HG03457 (cell line): ENCODE results near the gene C3orf38.
"Not testable (repeated sequence)": the region's sequence is repeated elsewhere in the genome, so short reads cannot be mapped to it uniquely, and the experiment has no call there.

Source experiments
- ATAC-seq: cut with Tn5 transposase; IDR thresholded peaks from one replicate; pipeline ENCODE4 v1.9.1; 2021; ENCODE audit warnings: moderate number of reproducible peaks; ENCODE audit not compliant: unreplicated experiment

The C3orf38 gene

DNA sequence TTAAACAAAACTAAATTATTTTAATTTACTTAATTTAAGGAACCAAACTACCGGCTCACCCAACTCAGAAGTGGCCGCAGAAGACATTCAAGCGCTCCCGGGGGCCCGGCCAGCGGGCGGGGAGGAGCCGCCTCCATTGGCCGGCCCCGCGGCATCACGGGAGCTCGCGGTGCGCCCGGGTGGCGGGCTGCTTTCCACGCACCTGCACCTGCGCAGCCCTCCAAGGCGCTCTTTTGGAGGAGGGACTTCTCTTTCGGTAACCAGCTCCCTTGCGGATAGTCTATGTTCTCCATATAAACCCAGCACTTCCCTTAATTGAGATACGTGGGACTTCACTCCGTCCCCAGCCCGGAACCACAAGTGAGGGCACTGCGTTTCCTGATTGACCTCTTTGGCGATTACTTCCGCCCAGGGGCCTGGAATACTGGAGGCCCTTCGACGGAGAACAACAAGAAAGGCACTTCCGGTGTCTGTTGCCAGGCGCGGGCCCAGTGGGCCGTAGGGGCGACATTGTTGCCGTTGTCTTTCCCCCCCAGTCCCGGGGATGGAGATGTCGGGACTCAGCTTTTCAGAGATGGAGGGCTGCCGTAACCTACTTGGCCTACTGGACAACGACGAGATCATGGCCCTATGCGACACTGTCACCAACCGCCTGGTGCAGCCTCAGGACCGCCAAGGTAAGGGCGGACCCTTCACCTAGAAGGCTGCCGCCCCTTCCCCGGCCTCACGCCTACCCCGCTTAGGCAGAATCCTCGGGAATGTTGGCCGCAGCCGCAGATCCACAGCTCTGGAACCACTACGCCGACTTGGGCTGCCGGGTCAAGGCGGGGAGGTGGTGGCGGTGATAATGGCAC, at the start of gene C3orf38:
TSS of gene C3orf38 (plus strand) at position 451 of the 854 bp plus-strand sequence. CDS start at position 545, 94 bp downstream.
- peak; percentile 76 for ATAC-seq

DNA sequence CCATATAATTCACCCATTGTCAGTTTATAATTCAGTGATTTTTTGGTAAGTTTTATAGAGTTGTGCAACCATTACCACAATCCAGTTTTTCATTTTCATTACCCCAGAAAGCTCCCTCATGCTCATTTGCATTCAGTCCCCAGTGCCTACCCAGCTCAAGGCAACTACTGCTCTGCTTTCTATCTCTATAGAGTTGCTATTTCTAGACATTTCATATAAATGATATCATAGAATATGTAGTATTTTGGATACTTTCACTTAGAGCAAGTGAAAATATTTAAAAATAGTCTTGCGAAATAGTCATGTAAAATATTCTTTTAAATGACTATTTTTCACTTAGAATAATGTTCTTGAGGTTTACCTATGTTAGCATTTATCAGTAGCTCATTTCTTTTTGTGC, 48.6 kb upstream of the C3orf38 start:
- ATAC-seq: peak; percentile 91

- no peak for ATAC-seq
Measured at GRCh38 chr3:88105325-88105724, 44.4 kb upstream of the C3orf38 start.

DNA sequence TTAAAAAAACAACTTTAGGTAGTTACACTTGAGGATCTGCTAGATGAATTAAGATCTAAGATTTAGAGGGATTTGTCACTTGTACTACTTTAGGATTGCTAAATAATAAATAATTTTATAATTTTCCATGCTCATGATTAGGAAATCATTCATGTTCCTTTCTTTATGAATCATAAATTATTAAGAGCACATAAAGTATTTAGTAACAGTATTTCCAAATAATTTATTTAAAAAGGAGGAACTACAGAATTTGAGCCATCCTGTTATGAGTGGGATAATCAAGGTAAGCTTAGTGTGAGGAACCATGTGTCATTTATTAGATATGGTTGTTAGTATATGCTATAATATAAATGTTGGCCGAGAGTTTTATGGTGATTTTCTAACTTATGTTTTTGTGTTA, 37.5 kb upstream of the C3orf38 start:
- no peak for ATAC-seq

DNA sequence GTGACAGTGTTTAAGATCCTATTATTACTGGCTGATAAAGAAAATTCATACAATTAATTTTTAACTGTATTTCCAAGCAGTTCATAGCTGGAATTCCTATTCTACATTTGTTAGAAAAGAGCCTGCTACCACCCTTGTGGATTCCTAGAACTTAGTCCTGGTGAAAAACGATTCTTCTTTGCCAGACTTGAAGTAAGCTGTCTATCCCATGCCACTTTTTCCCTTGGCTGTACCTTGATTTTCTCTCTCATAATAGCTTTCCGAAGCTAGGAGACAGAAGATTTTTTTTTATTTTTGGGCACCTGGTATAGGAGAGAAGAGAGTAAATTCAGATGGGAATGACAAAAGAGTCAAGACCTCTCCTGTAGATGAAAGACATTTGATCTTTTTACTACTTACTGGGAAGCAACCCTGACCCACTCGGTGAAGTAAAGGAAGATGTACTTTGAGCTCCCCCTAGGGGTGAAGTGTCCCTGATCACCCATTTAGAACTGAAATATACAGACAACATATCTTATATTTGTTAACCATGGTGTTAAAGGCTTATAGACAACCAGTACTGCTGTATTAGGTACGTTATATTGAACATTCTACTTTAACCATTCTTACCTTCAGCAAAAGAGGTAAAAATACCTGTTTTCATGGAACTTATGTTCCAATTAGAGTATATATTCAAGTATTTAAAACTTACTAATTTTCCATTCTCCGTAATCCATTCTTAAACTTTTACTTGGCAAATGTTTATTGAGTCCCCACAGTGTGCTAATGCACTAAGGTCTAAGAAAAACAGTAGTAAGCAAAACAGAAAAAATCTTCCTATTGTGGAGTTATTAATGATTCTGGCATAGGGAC, 36.2 kb upstream of the C3orf38 start:
- ATAC-seq: peak; percentile 78

DNA sequence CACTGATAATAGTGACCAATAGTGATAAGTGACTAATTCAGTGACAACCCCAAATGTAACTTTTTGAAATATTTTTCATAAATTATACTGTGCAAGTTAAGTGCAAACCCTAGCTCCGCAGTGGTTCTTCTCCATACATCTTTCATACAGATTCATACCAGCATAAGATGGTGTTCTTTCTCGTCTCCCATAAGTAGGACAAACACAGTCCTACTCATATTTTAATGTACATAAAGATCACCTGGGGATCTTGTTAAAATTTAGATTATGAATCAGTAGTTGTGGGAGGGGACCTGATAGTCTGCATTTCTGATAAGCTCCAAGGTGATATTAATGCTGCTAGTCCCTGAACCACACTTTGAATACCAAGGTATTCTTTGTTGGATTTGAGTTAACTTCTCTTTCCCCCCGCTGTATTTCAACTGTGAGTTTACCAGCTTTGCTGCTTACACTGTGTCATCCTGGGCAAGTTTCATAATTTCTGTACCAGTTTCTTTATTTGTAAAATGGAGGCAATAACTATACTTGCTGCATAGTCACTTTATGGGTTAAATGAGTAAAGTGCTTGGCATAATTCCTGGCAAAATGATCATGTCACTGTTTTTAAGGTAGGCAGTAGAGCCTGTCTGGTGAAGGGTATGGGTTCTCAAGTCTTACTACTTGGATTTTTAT, 34.7 kb upstream of the C3orf38 start:
- no peak for ATAC-seq

- no peak for ATAC-seq
Measured at GRCh38 chr3:88117683-88118082, 32.1 kb upstream of the C3orf38 start.

DNA sequence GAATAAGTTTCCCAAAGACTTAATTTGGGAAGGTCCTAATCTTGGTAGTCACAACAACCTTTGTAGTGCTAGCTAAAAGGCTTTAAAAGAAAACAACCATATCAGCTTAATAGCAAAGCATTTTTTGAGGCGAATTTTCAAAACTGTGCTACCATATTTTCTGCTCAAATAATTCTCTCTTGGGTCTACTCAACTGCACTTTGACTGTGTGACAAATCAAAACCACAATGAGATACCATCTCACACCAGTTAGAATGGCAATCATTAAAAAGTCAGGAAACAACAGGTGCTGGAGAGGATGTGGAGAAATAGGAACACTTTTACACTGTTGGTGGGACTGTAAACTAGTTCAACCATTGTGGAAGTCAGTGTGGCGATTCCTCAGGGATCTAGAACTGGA, 31.2 kb upstream of the C3orf38 start:
- not testable (repeated sequence) for ATAC-seq

GRCh38 chr3:88123526-88123925, 26.2 kb upstream of the C3orf38 start:
- ATAC-seq: no peak

DNA sequence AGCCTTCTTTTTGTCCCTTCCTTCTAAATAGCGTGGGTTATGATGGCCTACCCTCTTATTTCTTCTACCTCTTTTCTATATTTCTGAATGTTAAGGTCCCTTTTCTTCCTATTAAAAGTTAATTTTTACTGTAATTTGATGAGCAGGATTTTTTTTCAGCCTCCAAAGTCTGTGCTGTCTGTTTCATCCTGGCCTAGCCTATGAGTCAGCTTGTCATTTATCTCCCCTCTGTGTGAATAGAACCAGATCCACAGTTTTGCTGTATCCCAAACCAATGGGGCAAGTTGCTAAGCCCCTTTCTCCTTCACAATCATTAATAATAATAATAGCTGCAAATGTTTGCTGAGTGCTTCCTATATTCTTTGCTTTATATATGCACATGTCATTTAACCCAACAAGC, 18.1 kb upstream of the C3orf38 start:
- ATAC-seq: no peak

- no peak for ATAC-seq
Measured at GRCh38 chr3:88132894-88133293, 16.9 kb upstream of the C3orf38 start.

DNA sequence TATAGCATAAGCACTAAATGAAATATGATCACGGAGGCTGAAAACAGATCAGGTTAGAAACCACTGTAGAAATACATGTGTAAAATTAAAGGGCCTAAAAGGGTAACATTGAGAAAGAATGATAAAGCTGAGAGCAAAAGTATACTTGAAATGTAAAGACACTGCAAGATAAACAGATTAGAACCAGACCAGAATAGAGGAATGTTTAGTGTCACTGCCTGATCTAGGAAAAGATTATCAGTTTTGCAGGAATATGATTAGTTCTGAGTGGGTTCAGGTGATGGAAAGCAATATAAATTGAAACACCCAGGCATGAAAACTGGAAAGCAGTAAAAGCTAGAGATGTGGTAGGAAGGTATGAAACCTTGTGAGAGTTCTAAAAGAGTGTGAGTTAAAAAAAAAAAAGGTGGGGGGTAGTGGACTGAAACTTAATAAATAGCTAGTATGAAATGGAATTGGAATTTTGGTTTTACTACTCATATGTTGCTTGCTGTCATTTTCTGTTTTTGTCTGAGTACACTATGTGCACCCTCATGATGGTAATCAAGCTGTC, 16.0 kb upstream of the C3orf38 start:
- ATAC-seq: no peak

- ATAC-seq: no peak
Measured at GRCh38 chr3:88137836-88138235, 11.9 kb upstream of the C3orf38 start.

GRCh38 chr3:88141458-88142083, 8.2 kb upstream of the C3orf38 start:
- ATAC-seq: no peak

DNA sequence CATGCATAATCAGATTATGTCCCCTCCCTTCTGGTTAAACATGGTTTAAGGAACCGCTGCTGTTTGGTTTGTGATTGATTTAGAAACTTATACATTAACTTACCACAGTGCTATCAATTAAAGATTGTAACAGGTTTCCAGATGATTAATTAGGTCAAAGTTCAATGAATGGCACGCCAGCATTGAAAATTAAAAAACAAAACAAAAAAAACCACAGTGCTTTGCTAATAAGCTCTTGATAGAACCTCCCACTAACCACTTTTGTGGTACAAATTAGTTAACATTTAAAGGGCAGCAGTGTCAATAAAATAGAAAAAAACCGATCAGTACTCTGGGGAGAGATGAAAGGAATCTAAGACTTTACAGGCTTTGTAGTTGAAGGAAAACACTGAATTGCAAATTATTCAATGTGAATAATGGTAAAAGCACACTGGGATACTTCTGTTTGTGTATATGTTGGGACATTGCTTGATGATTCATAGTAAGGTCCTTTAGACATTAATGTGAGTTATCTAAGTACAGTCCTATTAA, 7.6 kb upstream of the C3orf38 start:
- ATAC-seq: peak; percentile 53

DNA sequence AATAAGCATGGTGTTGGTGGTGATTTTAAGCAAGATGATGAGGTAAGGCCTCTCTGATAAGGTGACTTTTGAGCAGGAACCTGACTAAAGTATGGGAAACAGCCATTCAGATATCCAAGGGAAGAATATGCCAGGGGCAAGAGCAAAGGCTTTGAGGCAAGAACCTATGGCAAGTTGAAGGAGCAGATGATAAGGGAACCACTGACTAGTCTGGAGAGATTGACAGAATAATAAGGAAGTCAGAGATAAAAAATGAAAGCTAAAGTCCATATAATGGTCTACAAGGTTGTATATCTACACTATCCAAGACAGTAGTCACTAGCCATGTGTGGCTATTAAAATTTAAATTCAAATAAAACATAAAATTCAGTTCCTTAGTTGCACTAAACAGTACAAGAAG, 2.5 kb upstream of the C3orf38 start:
- ATAC-seq: no peak

GRCh38 chr3:88148651-88149050, 1.1 kb upstream of the C3orf38 start:
- no peak for ATAC-seq

DNA sequence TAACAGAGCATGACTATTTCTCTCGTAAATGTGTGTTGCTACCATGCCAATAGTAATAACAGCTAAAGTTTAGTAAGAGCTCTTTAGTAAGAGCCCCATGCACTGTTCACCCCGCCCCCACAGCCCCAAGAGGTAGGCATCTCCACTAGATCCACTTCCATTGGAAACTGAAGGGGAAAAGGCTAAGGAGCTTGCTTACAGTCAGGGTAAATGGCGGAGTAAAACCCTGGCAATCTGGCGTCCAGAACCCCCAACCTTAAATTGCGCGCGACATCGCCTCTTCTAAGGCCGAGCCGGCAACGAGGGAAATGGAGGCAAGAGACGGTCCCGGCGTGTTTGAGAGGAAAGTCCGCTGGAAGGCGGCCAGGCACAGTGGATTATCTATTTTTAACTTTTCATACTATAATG, 654 bp upstream of the C3orf38 start:
- peak; percentile 2 for ATAC-seq

DNA sequence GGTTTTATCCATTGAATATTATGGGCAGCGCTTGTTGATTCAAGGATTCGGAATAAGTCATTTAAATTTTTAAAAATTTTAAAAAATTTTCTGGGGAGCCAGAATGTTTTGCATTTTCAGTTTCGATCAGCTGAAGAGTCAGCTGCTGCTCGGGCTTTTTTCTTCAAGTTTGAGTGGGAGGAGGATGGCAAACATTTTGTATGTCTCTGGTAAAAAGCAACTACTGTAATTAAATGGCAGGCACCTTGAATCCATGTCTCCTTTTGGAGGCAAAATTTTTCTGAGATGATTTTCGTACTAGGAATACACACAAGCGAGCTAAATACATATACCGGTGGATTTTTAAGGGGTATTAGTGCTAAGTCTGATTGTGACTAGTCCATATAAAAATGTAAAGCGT, 612 bp downstream of the C3orf38 start:
- ATAC-seq: peak; percentile 23

GRCh38 chr3:88150806-88151205, 1.0 kb downstream of the C3orf38 start:
- no peak for ATAC-seq
